PFSK-1 (cell line): ENCODE measurements around the gene PFKP.

Experiments
- POLR2AphosphoS5 ChIP-seq: IDR thresholded peaks from 2 replicates; pipeline ENCODE4 v1.6.1; 2012; ENCODE audit warnings: low read depth, mild to moderate bottlenecking, control low read depth, low read length, moderate library complexity
- SIN3A ChIP-seq: IDR thresholded peaks from 2 replicates; pipeline ENCODE4 v1.6.1; 2012; ENCODE audit warnings: mild to moderate bottlenecking, low read length, moderate library complexity, borderline replicate concordance; ENCODE audit not compliant: insufficient read depth
- TF ChIP-seq, protein P1 (sequence below), 2 experiments: IDR thresholded peaks; 2 replicates each; pipeline versions ENCODE4 v1.6.1 to v1.8.0; 2011 to 2012; ENCODE audit warnings: low read depth in 2 of 2, low read length in 2 of 2, control low read depth in 1 of 2, inconsistent platforms in 1 of 2, mild to moderate bottlenecking in 1 of 2, moderate library complexity in 1 of 2; ENCODE audit not compliant: insufficient read depth in 1 of 2

DNA sequence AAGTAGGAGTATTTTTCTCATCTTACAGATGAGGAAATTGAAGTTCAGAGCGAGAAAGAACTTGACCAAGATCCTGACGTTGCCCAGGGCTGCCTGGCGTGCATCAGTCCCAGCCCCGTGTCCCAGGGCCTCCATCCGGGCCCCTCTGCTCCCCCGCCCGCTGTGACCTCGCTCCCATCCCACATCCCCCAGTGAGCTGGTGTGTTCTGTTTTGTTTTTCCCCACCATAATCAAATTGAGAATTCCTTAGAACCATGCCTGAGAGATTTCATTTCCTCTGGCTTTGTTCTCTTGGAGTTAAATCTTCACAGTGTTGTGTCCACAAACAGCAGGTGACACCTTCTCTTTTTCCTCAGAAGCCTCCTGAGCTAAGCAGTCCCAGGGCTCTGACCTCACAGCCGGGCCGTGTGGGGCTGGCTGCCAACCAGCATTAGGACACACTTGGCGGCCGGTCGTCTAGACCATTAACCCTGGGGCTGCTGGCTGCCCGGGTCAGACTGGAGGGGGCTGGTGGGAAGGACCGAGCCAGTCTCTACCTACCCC, 44.3 kb downstream of the PFKP start:
- TF ChIP-seq, protein P1, sequence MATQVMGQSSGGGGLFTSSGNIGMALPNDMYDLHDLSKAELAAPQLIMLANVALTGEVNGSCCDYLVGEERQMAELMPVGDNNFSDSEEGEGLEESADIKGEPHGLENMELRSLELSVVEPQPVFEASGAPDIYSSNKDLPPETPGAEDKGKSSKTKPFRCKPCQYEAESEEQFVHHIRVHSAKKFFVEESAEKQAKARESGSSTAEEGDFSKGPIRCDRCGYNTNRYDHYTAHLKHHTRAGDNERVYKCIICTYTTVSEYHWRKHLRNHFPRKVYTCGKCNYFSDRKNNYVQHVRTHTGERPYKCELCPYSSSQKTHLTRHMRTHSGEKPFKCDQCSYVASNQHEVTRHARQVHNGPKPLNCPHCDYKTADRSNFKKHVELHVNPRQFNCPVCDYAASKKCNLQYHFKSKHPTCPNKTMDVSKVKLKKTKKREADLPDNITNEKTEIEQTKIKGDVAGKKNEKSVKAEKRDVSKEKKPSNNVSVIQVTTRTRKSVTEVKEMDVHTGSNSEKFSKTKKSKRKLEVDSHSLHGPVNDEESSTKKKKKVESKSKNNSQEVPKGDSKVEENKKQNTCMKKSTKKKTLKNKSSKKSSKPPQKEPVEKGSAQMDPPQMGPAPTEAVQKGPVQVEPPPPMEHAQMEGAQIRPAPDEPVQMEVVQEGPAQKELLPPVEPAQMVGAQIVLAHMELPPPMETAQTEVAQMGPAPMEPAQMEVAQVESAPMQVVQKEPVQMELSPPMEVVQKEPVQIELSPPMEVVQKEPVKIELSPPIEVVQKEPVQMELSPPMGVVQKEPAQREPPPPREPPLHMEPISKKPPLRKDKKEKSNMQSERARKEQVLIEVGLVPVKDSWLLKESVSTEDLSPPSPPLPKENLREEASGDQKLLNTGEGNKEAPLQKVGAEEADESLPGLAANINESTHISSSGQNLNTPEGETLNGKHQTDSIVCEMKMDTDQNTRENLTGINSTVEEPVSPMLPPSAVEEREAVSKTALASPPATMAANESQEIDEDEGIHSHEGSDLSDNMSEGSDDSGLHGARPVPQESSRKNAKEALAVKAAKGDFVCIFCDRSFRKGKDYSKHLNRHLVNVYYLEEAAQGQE (IDR thresholded peaks at IDR 0.05; ENCODE audit: insufficient read depth in 1 of 2, low read depth in 2 of 2, low read length in 2 of 2), result no peak
- no peak for TF ChIP-seq SIN3A
- no peak for TF ChIP-seq POLR2AphosphoS5
